NCI-H2227 (cell line): Measurements from ENCODE around the gene TMEM39A.
A peak's percentile ranks its signal among the peaks of the same experiment; 100 is the strongest.

Source experiments
- DNase-seq: peaks from one replicate; lab custom pipeline; 2025; ENCODE audit not compliant: unreplicated experiment; lab: John Stamatoyannopoulos, UW

TMEM39A gene

DNA sequence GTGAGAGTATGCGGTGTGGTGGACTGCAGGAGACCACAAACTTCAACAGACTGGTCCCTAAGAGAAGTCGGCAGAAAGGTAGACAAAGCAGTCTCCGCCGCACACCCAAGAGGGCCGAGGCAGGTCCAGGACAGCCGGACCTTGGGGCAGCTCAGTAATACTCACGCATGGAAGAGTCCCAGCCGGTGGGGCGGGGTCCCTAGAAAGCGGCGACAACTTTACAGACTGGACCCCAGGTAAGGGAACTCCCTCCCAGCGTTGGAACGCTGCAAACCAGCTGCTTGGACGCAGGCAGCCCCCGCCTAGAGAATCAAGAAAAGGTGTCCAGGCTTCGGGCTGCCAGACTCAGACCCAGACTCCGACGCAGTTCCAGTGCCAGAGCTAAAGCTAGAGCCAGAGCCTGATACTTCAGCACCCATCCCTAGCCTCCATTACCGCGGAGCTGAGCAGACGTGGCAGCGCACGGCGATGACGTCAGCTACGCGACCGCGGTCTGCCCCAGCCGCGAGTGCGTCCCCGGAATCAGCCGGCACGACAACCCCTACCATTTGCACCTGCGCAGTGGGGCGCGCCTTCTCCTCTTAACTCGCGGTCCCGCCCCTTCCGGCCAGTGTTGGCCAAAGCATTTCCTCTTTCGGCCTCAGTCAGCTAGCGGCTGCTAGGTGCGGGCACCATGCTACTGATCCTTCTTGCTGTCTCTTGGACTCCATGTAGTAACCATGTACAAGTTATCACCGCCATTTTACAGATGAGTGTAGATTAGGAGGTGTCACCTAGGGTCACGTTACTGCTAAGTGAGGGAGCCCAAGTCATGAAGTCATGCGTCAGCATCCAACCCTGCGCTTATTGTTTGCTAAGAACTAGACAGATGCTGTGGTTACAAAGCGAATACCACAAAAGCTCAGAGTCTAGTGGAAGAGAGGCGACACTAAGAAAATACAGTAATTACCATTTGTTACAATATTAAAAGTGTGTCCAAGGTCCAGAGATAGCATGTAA, at the start of gene TMEM39A:
Gene TMEM39A (minus strand): TSS at position 445 of the 999 bp plus-strand sequence. CDS start 1,541 bp downstream, outside the sequence.
- DNase-seq = peak; percentile 98

- DNase-seq = no peak
Measured at GRCh38 chr3:119510690-119511089, 47.3 kb upstream of the TMEM39A start.

DNA sequence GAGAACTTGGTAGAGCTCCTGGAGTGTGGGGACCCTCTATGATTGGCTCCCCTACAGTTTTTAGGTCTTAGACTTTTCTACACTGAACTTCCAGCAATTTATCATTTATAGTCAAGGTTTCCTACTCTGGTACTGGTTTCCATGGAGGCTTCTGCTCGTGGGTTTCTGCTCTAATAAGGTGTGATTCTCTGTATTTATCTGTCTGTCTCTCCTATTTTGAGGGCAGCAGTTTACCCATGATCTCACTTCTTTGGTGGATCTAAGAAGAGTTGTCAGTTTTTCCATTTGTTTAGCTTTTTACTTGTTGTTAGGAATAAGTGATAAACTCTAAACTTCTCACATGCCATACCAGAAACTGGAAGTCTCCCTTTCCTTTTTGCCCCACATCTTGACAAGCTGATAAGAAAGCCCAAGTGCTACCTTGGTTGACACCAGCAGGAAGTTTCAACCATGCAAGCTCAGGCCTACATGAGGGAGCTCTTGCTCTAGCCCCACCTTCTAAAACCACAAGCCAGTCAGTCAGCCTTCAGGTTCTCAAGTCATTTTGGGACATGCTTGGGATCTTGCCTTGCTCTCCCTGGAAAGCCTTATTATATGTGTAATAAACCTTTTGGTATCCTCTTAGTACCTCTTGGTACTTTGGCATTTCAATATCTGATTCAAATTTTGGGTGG, 44.9 kb upstream of the TMEM39A start:
- DNase-seq = no peak

- DNase-seq = no peak
Measured at GRCh38 chr3:119507404-119507803, 44.0 kb upstream of the TMEM39A start.

DNA sequence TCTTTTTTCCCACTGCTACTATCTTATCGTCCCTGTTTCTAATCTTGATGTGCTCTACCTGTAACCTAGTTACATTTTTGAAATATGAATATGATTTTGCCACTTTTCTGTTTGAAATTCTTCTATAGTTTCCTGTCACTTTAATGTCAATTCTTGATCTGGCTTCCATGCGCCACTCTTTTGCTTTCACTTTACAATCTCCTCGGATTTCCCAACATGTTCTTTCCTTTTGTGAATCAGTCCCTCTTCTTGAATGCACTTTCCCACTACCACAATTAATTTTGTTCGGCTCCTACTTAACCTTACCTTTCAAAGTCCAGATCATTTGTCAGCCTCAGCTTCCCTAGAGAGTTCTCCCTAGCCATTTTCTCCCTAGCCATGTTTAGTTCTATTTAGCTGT, 43.2 kb upstream of the TMEM39A start:
- DNase-seq = no peak

- DNase-seq = no peak
Measured at GRCh38 chr3:119500901-119501300, 37.5 kb upstream of the TMEM39A start.

GRCh38 chr3:119500265-119500664, 36.9 kb upstream of the TMEM39A start:
- no peak for DNase-seq

DNA sequence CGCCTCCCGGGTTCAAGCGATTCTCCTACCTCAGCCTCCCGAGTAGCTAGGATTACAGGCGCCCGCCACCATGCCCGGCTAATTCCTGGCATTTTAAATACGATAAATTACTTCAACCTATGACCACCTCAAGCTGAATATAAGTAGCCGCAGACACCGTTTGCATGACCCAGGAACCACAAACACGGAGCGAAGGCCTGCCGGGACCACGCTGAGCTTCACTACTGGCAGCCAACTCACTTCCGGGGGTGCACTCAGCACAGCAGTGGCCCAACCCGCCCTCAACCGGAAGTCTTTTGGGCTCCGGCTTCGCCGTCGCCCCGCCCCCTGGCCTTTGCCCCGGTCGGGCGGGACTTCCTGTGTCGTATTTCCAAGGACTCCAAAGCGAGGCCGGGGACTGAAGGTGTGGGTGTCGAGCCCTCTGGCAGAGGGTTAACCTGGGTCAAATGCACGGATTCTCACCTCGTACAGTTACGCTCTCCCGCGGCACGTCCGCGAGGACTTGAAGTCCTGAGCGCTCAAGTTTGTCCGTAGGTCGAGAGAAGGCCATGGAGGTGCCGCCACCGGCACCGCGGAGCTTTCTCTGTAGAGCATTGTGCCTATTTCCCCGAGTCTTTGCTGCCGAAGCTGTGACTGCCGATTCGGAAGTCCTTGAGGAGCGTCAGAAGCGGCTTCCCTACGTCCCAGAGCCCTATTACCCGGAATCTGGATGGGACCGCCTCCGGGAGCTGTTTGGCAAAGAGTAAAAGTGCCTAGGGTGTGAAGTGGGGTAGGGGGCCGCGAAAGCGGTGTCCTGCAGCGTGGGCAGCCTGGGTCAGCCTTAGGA, 35.0 kb upstream of the TMEM39A start, which contains the start of gene TIMMDC1:
Gene TIMMDC1 (plus strand): TSS at position 362 of the 826 bp plus-strand sequence. CDS start 187 bp downstream, at position 549.
- DNase-seq = peak; percentile 95

- DNase-seq = peak; percentile 10
Measured at GRCh38 chr3:119497820-119498185, 34.4 kb upstream of the TMEM39A start.

DNA sequence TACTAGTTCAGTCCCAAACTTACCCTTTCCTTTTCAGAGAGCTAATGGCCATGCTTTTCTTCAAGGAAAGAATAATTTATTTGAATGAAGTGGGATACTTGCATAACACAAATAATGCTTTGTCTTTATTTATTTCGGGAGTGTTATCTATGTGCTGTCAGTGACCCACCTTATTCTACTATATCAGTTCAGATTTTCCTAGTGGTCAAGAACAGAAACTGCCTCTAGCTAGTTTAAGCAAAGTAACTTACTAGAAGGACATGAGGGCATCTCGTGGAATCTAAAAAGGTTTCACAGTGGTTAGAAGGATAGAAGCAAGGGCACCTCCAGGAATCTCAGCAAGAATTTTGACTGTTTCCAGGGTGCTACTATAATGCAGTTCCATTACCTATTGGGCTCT, 31.2 kb upstream of the TMEM39A start:
- no peak for DNase-seq

- no peak for DNase-seq
Measured at GRCh38 chr3:119492810-119493209, 29.4 kb upstream of the TMEM39A start.

DNA sequence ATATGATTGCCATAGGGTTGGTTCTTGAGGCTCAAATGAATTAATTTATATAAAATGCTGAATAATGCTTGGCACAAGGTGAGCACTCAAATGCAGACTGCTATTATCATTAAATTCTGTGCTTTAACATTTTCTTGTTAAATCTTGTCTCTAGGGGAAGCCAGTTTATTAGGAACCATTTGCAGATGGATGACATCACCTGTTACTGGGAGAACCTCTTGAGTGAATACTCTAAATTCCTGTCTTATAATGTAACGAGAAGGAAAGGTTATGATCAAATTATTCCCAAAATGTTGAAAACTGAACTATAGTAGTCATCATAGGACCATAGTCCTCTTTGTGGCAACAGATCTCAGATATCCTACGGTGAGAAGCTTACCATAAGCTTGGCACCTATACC, 28.7 kb upstream of the TMEM39A start:
- DNase-seq = no peak

DNA sequence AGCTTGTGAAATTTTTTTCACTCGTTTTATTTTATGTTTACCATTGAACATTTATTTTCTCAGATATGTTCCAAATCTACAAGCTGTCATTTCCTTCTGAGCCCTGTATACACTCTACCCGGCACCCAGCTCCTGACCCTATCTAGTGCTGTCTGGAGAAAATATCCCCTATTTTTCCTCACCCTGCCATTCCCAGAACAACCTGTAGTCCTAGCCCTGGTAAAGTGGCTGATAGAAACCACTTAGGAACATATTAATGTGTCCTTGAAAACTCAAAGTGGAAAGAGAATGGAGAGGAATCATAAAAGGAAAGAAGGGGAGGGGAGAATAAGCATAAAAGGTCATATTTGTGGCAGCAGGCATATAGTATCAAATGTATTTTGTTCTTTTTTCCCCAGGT, 26.7 kb upstream of the TMEM39A start:
- DNase-seq = no peak

DNA sequence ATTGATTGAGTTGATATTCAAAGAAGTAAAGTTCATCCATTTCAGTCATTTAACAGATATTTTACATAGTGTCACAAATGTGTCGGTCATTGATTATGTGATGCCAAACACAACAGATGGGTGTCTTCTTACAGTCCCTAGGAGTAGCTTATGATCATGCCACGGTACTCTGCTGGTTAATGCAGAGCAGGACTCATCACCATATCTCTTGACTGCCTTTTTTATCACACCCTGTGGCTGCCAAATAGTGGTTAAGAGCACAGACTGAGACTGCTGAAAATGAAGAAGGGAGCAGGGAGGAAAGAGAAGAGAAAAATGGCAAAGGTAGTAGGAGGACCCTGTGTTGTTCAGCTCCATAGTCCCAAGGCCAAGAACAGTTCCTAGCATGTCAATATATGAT, 22.1 kb upstream of the TMEM39A start:
- no peak for DNase-seq

DNA sequence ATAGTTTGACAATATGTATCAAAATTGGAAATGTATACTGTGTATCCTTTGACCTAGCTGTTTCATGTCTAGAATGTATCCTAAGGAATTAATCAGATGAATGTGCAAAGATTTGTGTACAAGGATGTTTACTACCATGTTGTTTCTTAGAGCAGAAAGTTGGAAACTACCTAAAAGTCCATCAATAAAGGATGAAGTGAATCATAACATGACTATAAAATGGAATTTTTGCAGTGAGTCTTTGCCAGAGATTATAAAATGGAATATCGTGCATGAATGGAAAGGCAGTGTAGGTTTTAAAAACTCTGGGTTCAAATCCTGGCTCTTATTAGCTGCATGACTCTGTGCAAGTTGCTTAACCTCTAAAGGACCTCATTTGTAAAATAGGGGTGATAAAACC, 19.7 kb upstream of the TMEM39A start:
- DNase-seq = no peak

DNA sequence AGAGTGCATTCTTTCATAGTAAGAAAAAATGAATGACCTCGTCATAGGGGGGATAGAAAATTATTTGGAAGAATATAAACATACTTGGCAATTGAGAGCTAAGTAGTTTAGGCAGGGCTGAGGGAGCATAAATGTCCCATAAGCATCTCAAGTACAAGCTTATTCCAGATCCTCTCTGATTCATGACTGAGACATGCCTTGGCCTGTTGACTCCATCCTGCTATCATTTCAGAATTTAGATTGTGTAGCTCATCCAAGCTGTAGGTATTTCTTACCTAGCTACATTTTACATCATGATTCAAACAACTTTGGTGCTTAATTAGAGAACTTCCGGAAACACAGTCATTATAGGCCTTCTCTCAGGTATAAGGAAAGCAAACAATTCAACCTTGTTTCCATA, 17.7 kb upstream of the TMEM39A start:
- DNase-seq = no peak

DNA sequence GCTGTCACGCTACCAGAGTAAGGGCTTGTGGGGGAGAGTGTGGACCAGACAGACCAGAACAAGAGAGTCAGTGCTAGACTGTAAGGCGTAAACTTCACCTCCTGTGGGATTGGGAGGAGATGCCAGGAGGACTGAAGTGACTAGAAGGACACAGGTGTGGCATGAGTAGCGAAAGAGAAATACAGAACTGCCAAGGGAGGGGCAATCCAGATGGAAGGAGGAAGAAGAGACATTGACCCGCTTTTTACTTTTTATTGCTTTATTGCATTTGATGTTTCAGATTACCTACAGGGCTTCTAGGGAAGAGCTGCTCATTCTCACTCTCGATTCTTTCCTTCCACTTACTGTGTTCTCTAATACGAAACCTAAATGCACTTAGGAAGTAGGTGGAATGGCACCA, 7.5 kb upstream of the TMEM39A start:
- DNase-seq = no peak

DNA sequence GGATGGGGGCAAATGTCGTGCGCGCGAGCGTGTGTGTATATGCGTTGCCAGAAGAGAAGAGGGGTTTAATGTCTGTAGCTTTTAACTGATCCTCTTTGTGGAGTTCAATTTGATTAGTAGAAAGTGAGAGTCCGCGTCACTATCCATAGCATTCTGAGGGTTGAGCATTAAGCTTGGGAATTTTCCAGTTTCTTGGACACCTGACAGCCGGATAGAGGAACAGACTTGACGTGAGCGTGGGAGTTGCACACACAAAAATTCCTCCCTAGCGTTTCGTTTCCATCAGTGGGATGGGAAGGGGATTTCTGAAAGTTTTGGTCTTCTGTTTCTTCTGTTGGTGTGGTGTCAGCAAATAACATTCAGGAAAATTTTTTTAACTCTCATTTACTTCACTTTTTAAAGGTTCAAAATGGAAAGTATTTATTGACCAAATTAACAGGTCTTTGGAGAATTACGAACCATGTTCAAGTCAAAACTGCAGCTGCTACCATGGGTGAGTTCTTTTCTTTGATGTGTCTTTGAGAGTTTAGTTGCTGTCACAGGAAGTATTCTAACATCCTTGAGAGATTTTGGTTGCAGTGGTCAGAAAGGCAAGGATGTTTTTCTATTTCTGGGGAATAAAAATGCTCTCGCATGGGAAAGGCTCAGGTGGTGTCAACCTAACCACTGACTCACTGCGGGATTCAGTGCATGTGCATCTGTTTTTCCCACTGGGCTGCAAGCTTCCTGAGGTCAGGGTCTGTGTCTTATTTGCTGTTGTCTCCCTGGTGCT, 6.2 kb upstream of the TMEM39A start:
- DNase-seq = peak; percentile 11

GRCh38 chr3:119468041-119468440, 4.6 kb upstream of the TMEM39A start:
- DNase-seq = no peak

DNA sequence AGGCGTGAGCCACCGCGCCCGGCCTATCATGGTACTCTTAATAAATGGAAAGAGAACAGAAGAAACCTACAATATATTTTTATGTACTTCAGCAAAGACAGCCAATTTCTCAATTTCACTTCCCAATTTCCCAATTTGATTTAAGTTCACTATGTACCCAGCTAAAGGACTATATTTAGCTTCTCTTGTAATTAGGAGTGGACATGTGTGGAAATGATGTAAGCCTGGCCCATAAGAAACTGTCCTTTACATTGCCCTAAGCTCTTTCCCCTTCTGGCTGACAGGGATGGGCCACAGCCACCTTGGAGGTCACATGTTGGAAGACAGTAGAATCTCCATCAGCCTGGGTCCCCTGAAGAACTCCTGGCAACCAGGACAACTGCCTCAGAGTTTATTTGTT, 6.2 kb downstream of the TMEM39A start:
- no peak for DNase-seq
